Middle frontal gyrus (tissue), 1 donor: ENCODE results near the gene FOXO4.

Experiments
- DNase-seq: peaks from one replicate; pipeline ENCODE4 v3.0.0-alpha.2; 2015; ENCODE audit warnings: low spot score; ENCODE audit errors: extremely low spot score

FOXO4 gene

GRCh38 chrX:71099736-71100135 is 4.1 kb downstream of the FOXO4 start:
- no peak for DNase-seq

- no peak for DNase-seq
These were observed 5.2 kb downstream of the FOXO4 start for GRCh38 chrX:71100581-71101505.

- no peak for DNase-seq
These were observed 6.6 kb downstream of the FOXO4 start for GRCh38 chrX:71102292-71102691.

- no peak for DNase-seq
These were observed 7.7 kb downstream of the FOXO4 start for GRCh38 chrX:71103110-71103983.

- no peak for DNase-seq
These were observed 10.0 kb downstream of the FOXO4 start for GRCh38 chrX:71105628-71106027.

GRCh38 chrX:71106427-71106826 is 10.8 kb downstream of the FOXO4 start, which contains the start of gene CXorf65:
TSS of gene CXorf65 (minus strand) at chrX:71106740. CDS start at chrX:71106556, 184 bp downstream.
- DNase-seq: no peak

GRCh38 chrX:71107245-71107644 is 11.6 kb downstream of the FOXO4 start:
- DNase-seq: no peak

GRCh38 chrX:71107762-71108360 is 12.2 kb downstream of the FOXO4 start:
- no peak for DNase-seq

GRCh38 chrX:71109051-71109450 is 13.4 kb downstream of the FOXO4 start:
- no peak for DNase-seq

- no peak for DNase-seq
These were observed 15.6 kb downstream of the FOXO4 start, which contains the start of gene IL2RG for GRCh38 chrX:71111141-71111843. TSS of gene IL2RG (minus strand) at chrX:71111577. CDS start at chrX:71111539, 38 bp downstream.

- DNase-seq: no peak
These were observed 16.3 kb downstream of the FOXO4 start for GRCh38 chrX:71111921-71112431.

- DNase-seq: no peak
These were observed 21.7 kb downstream of the FOXO4 start for GRCh38 chrX:71117358-71117757.

GRCh38 chrX:71118032-71118984 is 22.7 kb downstream of the FOXO4 start, which contains the start of gene MED12:
TSS of gene MED12 (plus strand) at chrX:71118596. CDS start at chrX:71118755, 159 bp downstream.
- peak; percentile 75 for DNase-seq

- no peak for DNase-seq
These were observed 23.4 kb downstream of the FOXO4 start for GRCh38 chrX:71118985-71119535.

GRCh38 chrX:71128166-71128833 is 32.6 kb downstream of the FOXO4 start:
- DNase-seq: no peak

GRCh38 chrX:71128915-71129765 is 33.5 kb downstream of the FOXO4 start:
- no peak for DNase-seq

GRCh38 chrX:71131510-71131909 is 35.9 kb downstream of the FOXO4 start:
- no peak for DNase-seq

GRCh38 chrX:71140440-71140839 is 44.8 kb downstream of the FOXO4 start:
- DNase-seq: no peak
